HEK293 (cell line): ENCODE results near the gene ERAL1.

ENCODE experiments used
- KLF1 ChIP-seq: fragments of 450-650 bp; formaldehyde crosslinking; IDR thresholded peaks from 2 replicates; pipeline ENCODE4 v1.5.1; 2016; ENCODE audit warnings: missing biosample characterization, missing genetic modification characterization
- SP2 ChIP-seq: fragments of 450-650 bp; formaldehyde crosslinking; IDR thresholded peaks from 2 replicates; pipeline ENCODE4 v1.5.1; 2016; ENCODE audit warnings: missing biosample characterization, missing genetic modification characterization
- YY1 ChIP-seq: fragments of 450-650 bp; formaldehyde crosslinking; IDR thresholded peaks from 2 replicates; pipeline ENCODE4 v1.5.1; 2018; ENCODE audit warnings: missing biosample characterization, missing genetic modification characterization
- ZNF350 ChIP-seq: fragments of 450-650 bp; formaldehyde crosslinking; IDR thresholded peaks from 2 replicates; pipeline ENCODE4 v1.5.0; 2017; ENCODE audit warnings: missing biosample characterization, mild to moderate bottlenecking, missing genetic modification characterization
- ZNF768 ChIP-seq: fragments of 450-650 bp; formaldehyde crosslinking; IDR thresholded peaks from 2 replicates; pipeline ENCODE4 v1.5.1; 2018; ENCODE audit warnings: missing biosample characterization, mild to moderate bottlenecking, missing genetic modification characterization
- ZXDB ChIP-seq: fragments of 450-650 bp; formaldehyde crosslinking; IDR thresholded peaks from 2 replicates; pipeline ENCODE4 v1.5.1; 2016; ENCODE audit warnings: missing biosample characterization, missing genetic modification characterization
- TF ChIP-seq, protein P1 (sequence below): fragments of 450-650 bp; formaldehyde crosslinking; IDR thresholded peaks from 2 replicates; pipeline ENCODE4 v1.5.1; 2016; ENCODE audit warnings: missing biosample characterization, missing genetic modification characterization
- TF ChIP-seq, protein P2 (sequence below): fragments of 450-650 bp; formaldehyde crosslinking; IDR thresholded peaks from 2 replicates; pipeline ENCODE4 v1.5.1; 2016; ENCODE audit warnings: missing biosample characterization, missing genetic modification characterization
- TF ChIP-seq, protein P3 (sequence below): fragments of 450-650 bp; formaldehyde crosslinking; IDR thresholded peaks from 2 replicates; pipeline ENCODE4 v1.5.1; 2016; ENCODE audit warnings: missing biosample characterization, missing genetic modification characterization, borderline replicate concordance
- TF ChIP-seq, protein P4 (sequence below): fragments of 450-650 bp; formaldehyde crosslinking; IDR thresholded peaks from 2 replicates; pipeline ENCODE4 v1.5.1; 2016; ENCODE audit warnings: missing biosample characterization, missing genetic modification characterization

DNA sequence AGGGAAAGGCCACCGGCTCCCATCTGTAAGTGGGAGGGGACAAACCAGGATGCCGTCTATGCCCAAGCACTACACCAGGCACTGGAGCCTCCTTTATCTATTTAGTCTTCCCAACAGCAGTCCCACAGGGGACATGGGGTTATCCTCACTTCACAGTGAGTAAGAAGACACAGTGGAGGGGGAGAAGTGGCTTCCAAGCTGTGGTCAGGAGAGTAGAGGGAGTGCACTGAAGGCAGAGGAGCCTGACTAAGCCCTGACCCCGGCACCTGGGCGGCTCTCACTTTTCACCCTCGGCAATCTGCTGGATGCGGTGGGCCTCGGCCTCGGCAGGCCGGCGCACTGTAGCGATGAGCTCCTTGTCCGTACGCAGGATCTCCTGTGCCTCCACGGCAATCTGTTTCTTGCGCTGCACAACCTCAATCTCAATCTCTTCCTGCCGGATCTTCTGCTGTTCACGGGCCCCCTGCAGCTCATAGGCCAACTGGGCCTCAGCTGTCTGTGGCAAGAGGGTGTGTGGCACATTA, 26.8 kb downstream of the ERAL1 start:
- TF ChIP-seq, protein P1, sequence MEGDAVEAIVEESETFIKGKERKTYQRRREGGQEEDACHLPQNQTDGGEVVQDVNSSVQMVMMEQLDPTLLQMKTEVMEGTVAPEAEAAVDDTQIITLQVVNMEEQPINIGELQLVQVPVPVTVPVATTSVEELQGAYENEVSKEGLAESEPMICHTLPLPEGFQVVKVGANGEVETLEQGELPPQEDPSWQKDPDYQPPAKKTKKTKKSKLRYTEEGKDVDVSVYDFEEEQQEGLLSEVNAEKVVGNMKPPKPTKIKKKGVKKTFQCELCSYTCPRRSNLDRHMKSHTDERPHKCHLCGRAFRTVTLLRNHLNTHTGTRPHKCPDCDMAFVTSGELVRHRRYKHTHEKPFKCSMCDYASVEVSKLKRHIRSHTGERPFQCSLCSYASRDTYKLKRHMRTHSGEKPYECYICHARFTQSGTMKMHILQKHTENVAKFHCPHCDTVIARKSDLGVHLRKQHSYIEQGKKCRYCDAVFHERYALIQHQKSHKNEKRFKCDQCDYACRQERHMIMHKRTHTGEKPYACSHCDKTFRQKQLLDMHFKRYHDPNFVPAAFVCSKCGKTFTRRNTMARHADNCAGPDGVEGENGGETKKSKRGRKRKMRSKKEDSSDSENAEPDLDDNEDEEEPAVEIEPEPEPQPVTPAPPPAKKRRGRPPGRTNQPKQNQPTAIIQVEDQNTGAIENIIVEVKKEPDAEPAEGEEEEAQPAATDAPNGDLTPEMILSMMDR, result no peak
- TF ChIP-seq YY1 (tag by site-specific recombination) (no peak), ZNF768 (no peak), ZNF350 (no peak), SP2 (tag by site-specific recombination) (no peak), KLF1 (tag by site-specific recombination) (no peak), ZXDB (tag by site-specific recombination) (no peak)
- TF ChIP-seq, protein P2, sequence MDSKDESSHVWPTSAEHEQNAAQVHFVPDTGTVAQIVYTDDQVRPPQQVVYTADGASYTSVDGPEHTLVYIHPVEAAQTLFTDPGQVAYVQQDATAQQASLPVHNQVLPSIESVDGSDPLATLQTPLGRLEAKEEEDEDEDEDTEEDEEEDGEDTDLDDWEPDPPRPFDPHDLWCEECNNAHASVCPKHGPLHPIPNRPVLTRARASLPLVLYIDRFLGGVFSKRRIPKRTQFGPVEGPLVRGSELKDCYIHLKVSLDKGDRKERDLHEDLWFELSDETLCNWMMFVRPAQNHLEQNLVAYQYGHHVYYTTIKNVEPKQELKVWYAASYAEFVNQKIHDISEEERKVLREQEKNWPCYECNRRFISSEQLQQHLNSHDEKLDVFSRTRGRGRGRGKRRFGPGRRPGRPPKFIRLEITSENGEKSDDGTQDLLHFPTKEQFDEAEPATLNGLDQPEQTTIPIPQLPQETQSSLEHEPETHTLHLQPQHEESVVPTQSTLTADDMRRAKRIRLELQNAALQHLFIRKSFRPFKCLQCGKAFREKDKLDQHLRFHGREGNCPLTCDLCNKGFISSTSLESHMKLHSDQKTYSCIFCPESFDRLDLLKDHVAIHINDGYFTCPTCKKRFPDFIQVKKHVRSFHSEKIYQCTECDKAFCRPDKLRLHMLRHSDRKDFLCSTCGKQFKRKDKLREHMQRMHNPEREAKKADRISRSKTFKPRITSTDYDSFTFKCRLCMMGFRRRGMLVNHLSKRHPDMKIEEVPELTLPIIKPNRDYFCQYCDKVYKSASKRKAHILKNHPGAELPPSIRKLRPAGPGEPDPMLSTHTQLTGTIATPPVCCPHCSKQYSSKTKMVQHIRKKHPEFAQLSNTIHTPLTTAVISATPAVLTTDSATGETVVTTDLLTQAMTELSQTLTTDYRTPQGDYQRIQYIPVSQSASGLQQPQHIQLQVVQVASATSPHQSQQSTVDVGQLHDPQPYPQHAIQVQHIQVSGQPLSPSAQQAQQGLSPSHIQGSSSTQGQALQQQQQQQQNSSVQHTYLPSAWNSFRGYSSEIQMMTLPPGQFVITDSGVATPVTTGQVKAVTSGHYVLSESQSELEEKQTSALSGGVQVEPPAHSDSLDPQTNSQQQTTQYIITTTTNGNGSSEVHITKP, result no peak
- TF ChIP-seq, protein P3, sequence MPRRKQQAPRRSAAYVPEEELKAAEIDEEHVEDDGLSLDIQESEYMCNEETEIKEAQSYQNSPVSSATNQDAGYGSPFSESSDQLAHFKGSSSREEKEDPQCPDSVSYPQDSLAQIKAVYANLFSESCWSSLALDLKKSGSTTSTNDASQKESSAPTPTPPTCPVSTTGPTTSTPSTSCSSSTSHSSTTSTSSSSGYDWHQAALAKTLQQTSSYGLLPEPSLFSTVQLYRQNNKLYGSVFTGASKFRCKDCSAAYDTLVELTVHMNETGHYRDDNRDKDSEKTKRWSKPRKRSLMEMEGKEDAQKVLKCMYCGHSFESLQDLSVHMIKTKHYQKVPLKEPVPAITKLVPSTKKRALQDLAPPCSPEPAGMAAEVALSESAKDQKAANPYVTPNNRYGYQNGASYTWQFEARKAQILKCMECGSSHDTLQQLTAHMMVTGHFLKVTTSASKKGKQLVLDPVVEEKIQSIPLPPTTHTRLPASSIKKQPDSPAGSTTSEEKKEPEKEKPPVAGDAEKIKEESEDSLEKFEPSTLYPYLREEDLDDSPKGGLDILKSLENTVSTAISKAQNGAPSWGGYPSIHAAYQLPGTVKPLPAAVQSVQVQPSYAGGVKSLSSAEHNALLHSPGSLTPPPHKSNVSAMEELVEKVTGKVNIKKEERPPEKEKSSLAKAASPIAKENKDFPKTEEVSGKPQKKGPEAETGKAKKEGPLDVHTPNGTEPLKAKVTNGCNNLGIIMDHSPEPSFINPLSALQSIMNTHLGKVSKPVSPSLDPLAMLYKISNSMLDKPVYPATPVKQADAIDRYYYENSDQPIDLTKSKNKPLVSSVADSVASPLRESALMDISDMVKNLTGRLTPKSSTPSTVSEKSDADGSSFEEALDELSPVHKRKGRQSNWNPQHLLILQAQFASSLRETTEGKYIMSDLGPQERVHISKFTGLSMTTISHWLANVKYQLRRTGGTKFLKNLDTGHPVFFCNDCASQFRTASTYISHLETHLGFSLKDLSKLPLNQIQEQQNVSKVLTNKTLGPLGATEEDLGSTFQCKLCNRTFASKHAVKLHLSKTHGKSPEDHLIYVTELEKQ (tag by site-specific recombination), result no peak
- TF ChIP-seq, protein P4, sequence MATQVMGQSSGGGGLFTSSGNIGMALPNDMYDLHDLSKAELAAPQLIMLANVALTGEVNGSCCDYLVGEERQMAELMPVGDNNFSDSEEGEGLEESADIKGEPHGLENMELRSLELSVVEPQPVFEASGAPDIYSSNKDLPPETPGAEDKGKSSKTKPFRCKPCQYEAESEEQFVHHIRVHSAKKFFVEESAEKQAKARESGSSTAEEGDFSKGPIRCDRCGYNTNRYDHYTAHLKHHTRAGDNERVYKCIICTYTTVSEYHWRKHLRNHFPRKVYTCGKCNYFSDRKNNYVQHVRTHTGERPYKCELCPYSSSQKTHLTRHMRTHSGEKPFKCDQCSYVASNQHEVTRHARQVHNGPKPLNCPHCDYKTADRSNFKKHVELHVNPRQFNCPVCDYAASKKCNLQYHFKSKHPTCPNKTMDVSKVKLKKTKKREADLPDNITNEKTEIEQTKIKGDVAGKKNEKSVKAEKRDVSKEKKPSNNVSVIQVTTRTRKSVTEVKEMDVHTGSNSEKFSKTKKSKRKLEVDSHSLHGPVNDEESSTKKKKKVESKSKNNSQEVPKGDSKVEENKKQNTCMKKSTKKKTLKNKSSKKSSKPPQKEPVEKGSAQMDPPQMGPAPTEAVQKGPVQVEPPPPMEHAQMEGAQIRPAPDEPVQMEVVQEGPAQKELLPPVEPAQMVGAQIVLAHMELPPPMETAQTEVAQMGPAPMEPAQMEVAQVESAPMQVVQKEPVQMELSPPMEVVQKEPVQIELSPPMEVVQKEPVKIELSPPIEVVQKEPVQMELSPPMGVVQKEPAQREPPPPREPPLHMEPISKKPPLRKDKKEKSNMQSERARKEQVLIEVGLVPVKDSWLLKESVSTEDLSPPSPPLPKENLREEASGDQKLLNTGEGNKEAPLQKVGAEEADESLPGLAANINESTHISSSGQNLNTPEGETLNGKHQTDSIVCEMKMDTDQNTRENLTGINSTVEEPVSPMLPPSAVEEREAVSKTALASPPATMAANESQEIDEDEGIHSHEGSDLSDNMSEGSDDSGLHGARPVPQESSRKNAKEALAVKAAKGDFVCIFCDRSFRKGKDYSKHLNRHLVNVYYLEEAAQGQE (tag by site-specific recombination), result no peak
